ENCODE measurements around the gene PLEKHH2.

PLEKHH2 gene

DNA sequence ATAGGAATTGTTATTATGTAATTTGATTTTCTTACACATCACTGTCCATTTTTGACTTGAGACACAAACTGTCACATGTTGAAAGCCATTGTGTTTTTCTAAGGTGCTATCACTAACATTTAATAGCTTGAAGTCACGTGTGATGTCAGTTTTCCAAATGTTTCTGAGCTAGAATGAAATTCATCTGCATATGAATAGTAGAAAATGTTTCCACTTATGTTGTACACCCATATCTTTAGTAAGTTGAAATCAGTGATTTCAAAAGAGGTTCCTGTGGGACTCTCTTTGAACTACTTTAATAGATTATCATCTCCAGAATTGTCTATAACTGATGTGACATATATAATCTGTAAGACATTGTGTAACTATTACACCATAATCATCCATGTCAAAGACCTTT lies 173.8 kb downstream of the PLEKHH2 start:
- ATAC-seq: no peak
- TF ChIP-seq, protein P1, sequence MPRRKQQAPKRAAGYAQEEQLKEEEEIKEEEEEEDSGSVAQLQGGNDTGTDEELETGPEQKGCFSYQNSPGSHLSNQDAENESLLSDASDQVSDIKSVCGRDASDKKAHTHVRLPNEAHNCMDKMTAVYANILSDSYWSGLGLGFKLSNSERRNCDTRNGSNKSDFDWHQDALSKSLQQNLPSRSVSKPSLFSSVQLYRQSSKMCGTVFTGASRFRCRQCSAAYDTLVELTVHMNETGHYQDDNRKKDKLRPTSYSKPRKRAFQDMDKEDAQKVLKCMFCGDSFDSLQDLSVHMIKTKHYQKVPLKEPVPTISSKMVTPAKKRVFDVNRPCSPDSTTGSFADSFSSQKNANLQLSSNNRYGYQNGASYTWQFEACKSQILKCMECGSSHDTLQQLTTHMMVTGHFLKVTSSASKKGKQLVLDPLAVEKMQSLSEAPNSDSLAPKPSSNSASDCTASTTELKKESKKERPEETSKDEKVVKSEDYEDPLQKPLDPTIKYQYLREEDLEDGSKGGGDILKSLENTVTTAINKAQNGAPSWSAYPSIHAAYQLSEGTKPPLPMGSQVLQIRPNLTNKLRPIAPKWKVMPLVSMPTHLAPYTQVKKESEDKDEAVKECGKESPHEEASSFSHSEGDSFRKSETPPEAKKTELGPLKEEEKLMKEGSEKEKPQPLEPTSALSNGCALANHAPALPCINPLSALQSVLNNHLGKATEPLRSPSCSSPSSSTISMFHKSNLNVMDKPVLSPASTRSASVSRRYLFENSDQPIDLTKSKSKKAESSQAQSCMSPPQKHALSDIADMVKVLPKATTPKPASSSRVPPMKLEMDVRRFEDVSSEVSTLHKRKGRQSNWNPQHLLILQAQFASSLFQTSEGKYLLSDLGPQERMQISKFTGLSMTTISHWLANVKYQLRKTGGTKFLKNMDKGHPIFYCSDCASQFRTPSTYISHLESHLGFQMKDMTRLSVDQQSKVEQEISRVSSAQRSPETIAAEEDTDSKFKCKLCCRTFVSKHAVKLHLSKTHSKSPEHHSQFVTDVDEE (CRISPR knock-in tag; IDR thresholded peaks at IDR 0.05): no peak
- no peak for TF ChIP-seq ZFP30 (CRISPR knock-in tag; IDR thresholded peaks at IDR 0.05)
- no peak for TF ChIP-seq TOX (CRISPR knock-in tag; IDR thresholded peaks at IDR 0.05; ENCODE audit: borderline replicate concordance)
- TF ChIP-seq, protein P2, sequence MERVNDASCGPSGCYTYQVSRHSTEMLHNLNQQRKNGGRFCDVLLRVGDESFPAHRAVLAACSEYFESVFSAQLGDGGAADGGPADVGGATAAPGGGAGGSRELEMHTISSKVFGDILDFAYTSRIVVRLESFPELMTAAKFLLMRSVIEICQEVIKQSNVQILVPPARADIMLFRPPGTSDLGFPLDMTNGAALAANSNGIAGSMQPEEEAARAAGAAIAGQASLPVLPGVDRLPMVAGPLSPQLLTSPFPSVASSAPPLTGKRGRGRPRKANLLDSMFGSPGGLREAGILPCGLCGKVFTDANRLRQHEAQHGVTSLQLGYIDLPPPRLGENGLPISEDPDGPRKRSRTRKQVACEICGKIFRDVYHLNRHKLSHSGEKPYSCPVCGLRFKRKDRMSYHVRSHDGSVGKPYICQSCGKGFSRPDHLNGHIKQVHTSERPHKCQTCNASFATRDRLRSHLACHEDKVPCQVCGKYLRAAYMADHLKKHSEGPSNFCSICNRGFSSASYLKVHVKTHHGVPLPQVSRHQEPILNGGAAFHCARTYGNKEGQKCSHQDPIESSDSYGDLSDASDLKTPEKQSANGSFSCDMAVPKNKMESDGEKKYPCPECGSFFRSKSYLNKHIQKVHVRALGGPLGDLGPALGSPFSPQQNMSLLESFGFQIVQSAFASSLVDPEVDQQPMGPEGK (CRISPR knock-in tag; IDR thresholded peaks at IDR 0.05; ENCODE audit: borderline replicate concordance): no peak
- TF ChIP-seq PPARA (CRISPR knock-in tag; IDR thresholded peaks at IDR 0.05; ENCODE audit: borderline replicate concordance): no peak
- no peak for TF ChIP-seq RARB (CRISPR knock-in tag; IDR thresholded peaks at IDR 0.05)
- TF ChIP-seq ZNF70 (CRISPR knock-in tag; IDR thresholded peaks at IDR 0.05): no peak
- TF ChIP-seq ZFP3 (CRISPR knock-in tag; IDR thresholded peaks at IDR 0.05): no peak
- TF ChIP-seq SNAI2 (CRISPR knock-in tag; IDR thresholded peaks at IDR 0.05): no peak
- no peak for TF ChIP-seq BACH2 (CRISPR knock-in tag; IDR thresholded peaks at IDR 0.05; ENCODE audit: borderline replicate concordance)

DNA sequence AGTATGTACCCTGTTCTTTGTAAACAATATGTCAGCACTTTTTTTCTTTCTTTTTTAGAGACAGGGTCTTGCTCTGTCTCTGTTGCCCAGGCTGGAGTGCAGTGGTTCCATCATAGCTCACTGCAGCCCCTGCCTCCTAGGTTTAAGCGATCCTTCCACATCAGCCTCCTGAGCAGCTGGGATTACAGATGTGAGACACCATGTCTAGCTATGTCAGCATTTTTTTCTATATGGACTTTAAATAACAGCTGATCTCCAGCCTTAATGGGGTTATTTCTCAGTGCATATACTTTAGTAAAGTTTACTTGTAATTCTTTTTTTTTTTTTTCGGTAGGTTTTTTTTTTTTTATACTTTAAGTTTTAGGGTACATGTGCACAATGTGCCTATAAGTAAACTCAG lies 174.9 kb downstream of the PLEKHH2 start:
- TF ChIP-seq, protein P3, sequence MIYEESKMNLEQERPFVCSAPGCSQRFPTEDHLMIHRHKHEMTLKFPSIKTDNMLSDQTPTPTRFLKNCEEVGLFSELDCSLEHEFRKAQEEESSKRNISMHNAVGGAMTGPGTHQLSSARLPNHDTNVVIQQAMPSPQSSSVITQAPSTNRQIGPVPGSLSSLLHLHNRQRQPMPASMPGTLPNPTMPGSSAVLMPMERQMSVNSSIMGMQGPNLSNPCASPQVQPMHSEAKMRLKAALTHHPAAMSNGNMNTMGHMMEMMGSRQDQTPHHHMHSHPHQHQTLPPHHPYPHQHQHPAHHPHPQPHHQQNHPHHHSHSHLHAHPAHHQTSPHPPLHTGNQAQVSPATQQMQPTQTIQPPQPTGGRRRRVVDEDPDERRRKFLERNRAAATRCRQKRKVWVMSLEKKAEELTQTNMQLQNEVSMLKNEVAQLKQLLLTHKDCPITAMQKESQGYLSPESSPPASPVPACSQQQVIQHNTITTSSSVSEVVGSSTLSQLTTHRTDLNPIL (CRISPR knock-in tag; IDR thresholded peaks at IDR 0.05; ENCODE audit: low read depth): no peak
- TF ChIP-seq ZFP3 (CRISPR knock-in tag; IDR thresholded peaks at IDR 0.05) (no peak), PPARA (CRISPR knock-in tag; IDR thresholded peaks at IDR 0.05; ENCODE audit: borderline replicate concordance) (no peak), GLIS3 (CRISPR knock-in tag; IDR thresholded peaks at IDR 0.05) (no peak), BACH2 (CRISPR knock-in tag; IDR thresholded peaks at IDR 0.05; ENCODE audit: borderline replicate concordance) (no peak), TCF4 (CRISPR knock-in tag; IDR thresholded peaks at IDR 0.05; ENCODE audit: borderline replicate concordance) (no peak)
- TF ChIP-seq, protein P2 (CRISPR knock-in tag; IDR thresholded peaks at IDR 0.05; ENCODE audit: borderline replicate concordance): no peak
- ATAC-seq: no peak

DNA sequence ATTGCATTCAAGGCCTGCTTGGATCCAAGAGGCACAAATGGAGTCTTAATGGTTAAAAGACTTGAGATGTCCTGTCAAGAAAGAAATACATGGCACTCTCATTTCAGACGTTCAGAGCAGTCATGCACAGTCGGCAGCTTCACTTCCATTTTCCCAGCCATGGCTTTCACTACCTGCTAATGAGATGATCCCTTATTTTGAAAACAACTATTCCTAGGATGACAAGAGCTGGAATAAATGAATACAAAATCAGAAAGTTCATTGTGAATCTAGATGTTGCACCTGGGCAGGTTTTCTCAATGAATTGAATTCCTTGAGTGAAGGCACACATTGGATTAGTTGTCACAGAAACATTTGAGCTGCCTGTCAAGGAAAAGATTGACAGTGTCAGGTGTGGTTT lies 175.9 kb downstream of the PLEKHH2 start:
- no peak for ATAC-seq
- TF ChIP-seq PPARA (CRISPR knock-in tag; IDR thresholded peaks at IDR 0.05; ENCODE audit: borderline replicate concordance): no peak
- no peak for TF ChIP-seq CSDC2 (CRISPR knock-in tag; IDR thresholded peaks at IDR 0.05)
- TF ChIP-seq, protein P1 (CRISPR knock-in tag; IDR thresholded peaks at IDR 0.05): no peak
- no peak for TF ChIP-seq ESRRG (CRISPR knock-in tag; IDR thresholded peaks at IDR 0.05)
- TF ChIP-seq, protein P4, sequence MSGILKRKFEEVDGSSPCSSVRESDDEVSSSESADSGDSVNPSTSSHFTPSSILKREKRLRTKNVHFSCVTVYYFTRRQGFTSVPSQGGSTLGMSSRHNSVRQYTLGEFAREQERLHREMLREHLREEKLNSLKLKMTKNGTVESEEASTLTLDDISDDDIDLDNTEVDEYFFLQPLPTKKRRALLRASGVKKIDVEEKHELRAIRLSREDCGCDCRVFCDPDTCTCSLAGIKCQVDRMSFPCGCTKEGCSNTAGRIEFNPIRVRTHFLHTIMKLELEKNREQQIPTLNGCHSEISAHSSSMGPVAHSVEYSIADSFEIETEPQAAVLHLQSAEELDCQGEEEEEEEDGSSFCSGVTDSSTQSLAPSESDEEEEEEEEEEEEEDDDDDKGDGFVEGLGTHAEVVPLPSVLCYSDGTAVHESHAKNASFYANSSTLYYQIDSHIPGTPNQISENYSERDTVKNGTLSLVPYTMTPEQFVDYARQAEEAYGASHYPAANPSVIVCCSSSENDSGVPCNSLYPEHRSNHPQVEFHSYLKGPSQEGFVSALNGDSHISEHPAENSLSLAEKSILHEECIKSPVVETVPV (CRISPR knock-in tag; IDR thresholded peaks at IDR 0.05): no peak
- no peak for TF ChIP-seq TOX (CRISPR knock-in tag; IDR thresholded peaks at IDR 0.05; ENCODE audit: borderline replicate concordance)
- no peak for TF ChIP-seq ISL1 (CRISPR knock-in tag; IDR thresholded peaks at IDR 0.05)
- TF ChIP-seq ZNF8 (CRISPR knock-in tag; IDR thresholded peaks at IDR 0.05): no peak
- no peak for TF ChIP-seq SNAI2 (CRISPR knock-in tag; IDR thresholded peaks at IDR 0.05)
- TF ChIP-seq, protein P3 (CRISPR knock-in tag; IDR thresholded peaks at IDR 0.05; ENCODE audit: low read depth): no peak
- TF ChIP-seq, protein P5, sequence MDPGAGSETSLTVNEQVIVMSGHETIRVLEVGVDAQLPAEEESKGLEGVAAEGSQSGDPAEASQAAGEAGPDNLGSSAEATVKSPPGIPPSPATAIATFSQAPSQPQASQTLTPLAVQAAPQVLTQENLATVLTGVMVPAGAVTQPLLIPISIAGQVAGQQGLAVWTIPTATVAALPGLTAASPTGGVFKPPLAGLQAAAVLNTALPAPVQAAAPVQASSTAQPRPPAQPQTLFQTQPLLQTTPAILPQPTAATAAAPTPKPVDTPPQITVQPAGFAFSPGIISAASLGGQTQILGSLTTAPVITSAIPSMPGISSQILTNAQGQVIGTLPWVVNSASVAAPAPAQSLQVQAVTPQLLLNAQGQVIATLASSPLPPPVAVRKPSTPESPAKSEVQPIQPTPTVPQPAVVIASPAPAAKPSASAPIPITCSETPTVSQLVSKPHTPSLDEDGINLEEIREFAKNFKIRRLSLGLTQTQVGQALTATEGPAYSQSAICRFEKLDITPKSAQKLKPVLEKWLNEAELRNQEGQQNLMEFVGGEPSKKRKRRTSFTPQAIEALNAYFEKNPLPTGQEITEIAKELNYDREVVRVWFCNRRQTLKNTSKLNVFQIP (CRISPR knock-in tag; IDR thresholded peaks at IDR 0.05; ENCODE audit: borderline replicate concordance, low read depth): no peak
- TF ChIP-seq BACH2 (CRISPR knock-in tag; IDR thresholded peaks at IDR 0.05; ENCODE audit: borderline replicate concordance): no peak
- no peak for TF ChIP-seq GLIS3 (CRISPR knock-in tag; IDR thresholded peaks at IDR 0.05)
- no peak for TF ChIP-seq TCF4 (CRISPR knock-in tag; IDR thresholded peaks at IDR 0.05; ENCODE audit: borderline replicate concordance)

Data from SK-N-SH treated with all-trans-retinoic acid at 6 μM for 48 hours (cell line).